GM12878 (cell line): ENCODE results near the gene MRPL42. TPM values are rescaled to one million over a fixed set of nuclear protein-coding genes. Genes with fewer than 3 reads are reported as not detected.

Experiments
- ATAC-seq: fragments of 200-7000 bp; cut with Tn5 transposase; 3 replicates; pipeline ENCODE4 v1.9.1; 2020; ENCODE audit warnings: mild to moderate bottlenecking, moderate library complexity
- BruUV-seq: library from RNA; stranded (reverse); fragments of 400-500 nt; replicated peaks from 2 replicates; lab custom pipeline; 2021; lab: Mats Ljungman, UMichigan
- CTCF ChIA-PET: fragments of 300-600 bp; sonication (Branson Sonifier 250); formaldehyde crosslinking; extraction: SDS; loops from one replicate; lab custom pipeline; 2021; ENCODE audit warnings: inconsistent platforms; lab: Yijun Ruan, JAX
- POLR2A ChIA-PET: fragments of 350-600 bp; formaldehyde crosslinking; extraction: SDS; loops from one replicate; lab custom pipeline; 2021; ENCODE audit warnings: inconsistent platforms; lab: Charles Lee
- RAD21 ChIA-PET: fragments of 300-600 bp; sonication (Branson Sonifier 250); formaldehyde crosslinking; loops from one replicate; lab custom pipeline; 2023; ENCODE audit warnings: antibody characterized with exemption; ENCODE audit not compliant: unreplicated experiment; lab: Charles Lee
- SMC1A ChIA-PET: fragments of 300-600 bp; sonication (Branson Sonifier 250); formaldehyde crosslinking; loops from one replicate; lab custom pipeline; 2023; ENCODE audit not compliant: unreplicated experiment, uncharacterized antibody; lab: Charles Lee
- DNase-seq: peaks from one replicate; pipeline ENCODE4 v3.0.0-alpha.2; 2011; ENCODE audit warnings: low read depth, low spot score
- FAIRE-seq: peaks from 3 replicates; lab custom pipeline; 2011; peaks lifted over from hg19 to GRCh38; lab: Jason Lieb, UNC
- H2AFZ ChIP-seq: 2 replicates; pipeline ENCODE4 v1.6.0; 2011; ENCODE audit warnings: low read depth, low read length, control low read depth; ENCODE audit not compliant: control insufficient read depth
- H3K27ac ChIP-seq: 2 replicates; pipeline ENCODE4 v1.5.1; 2011; ENCODE audit warnings: control low read depth; ENCODE audit not compliant: control insufficient read depth, insufficient read depth
- H3K27me3 ChIP-seq, 2 experiments: replicated peaks in 1 of 2; 2 replicates each; pipeline versions ENCODE4 v1.6.0 to v1.6.1; 2011; ENCODE audit warnings: low read length in 1 of 2; ENCODE audit not compliant: control insufficient read depth in 2 of 2, insufficient read depth in 2 of 2
- H3K36me3 ChIP-seq, 2 experiments: 2 replicates each; pipeline ENCODE4 v1.5.1; 2011; ENCODE audit warnings: low read length in 1 of 2; ENCODE audit not compliant: control insufficient read depth in 2 of 2, insufficient read depth in 2 of 2
- H3K4me1 ChIP-seq: 2 replicates; pipeline ENCODE4 v1.6.1; 2011; ENCODE audit warnings: mild to moderate bottlenecking, low read length, moderate library complexity, mixed read lengths; ENCODE audit not compliant: control insufficient read depth, insufficient read depth
- H3K4me2 ChIP-seq: 2 replicates; pipeline ENCODE4 v1.6.0; 2011; ENCODE audit warnings: control low read depth; ENCODE audit not compliant: control insufficient read depth, insufficient read depth
- H3K4me3 ChIP-seq: fragments of 200-600 bp; sonication (generic); 2 replicates; pipeline ENCODE4 v1.5.1; 2016
- H3K79me2 ChIP-seq: 2 replicates; pipeline ENCODE4 v1.6.0; 2011; ENCODE audit warnings: low read length; ENCODE audit not compliant: control insufficient read depth, insufficient read depth
- H3K9ac ChIP-seq: 2 replicates; pipeline ENCODE4 v1.8.0; 2011; ENCODE audit warnings: low read length, control low read depth, mixed read lengths; ENCODE audit not compliant: control insufficient read depth, insufficient read depth
- H3K9me3 ChIP-seq: replicated peaks from 3 replicates; pipeline ENCODE4 v1.5.1; 2011; ENCODE audit warnings: mild to moderate bottlenecking, low read length; ENCODE audit not compliant: control insufficient read depth, insufficient read depth
- H4K20me1 ChIP-seq: 2 replicates; pipeline ENCODE4 v1.6.0; 2011; ENCODE audit not compliant: control insufficient read depth, insufficient read depth
- CHD4 ChIP-seq: fragments of 200-600 bp; sonication (generic); IDR thresholded peaks from 2 replicates; pipeline ENCODE4 v1.6.1; 2016; ENCODE audit warnings: mild to moderate bottlenecking
- SUZ12 ChIP-seq: fragments of 200-600 bp; sonication (generic); IDR thresholded peaks from one replicate; pipeline ENCODE4 v1.6.1; 2018; ENCODE audit warnings: antibody characterized with exemption, mild to moderate bottlenecking; ENCODE audit not compliant: unreplicated experiment
- TCF12 ChIP-seq: IDR thresholded peaks from 2 replicates; pipeline ENCODE4 v1.6.1; 2011; ENCODE audit warnings: low read depth, mild to moderate bottlenecking, low read length
- ZBTB11 ChIP-seq: fragments of 450-650 bp; formaldehyde crosslinking; IDR thresholded peaks from 2 replicates; pipeline ENCODE4 v1.5.0; 2022; ENCODE audit warnings: mild to moderate bottlenecking, missing genetic modification characterization
- WGBS: methylation state at CpG from one replicate; pipeline ENCODE4 v1.1.6; 2016; ENCODE audit warnings: low lambda C conversion rate; ENCODE audit not compliant: insufficient replicate concordance, insufficient coverage; ENCODE audit errors: missing lambda C conversion rate; 5-methylcytosine and 5-hydroxymethylcytosine counted together
- in situ Hi-C: fragments of 300-500 bp; cut with MboI; formaldehyde crosslinking; loops from 9 replicates; pipeline ENCODE4 v1.14.3; 2018; ENCODE audit warnings: mixed read lengths
- intact Hi-C: fragments of 100-400 bp; cut with micrococcal nuclease; formaldehyde crosslinking; loops from one replicate; pipeline ENCODE4 v1.14.2; 2022; ENCODE audit not compliant: unreplicated experiment
- polyA plus RNA-seq, 11 experiments: library from polyadenylated mRNA; depleted of rRNA in 4 of 11; unstranded in 6 of 11; stranded (reverse) in 5 of 11; fragments of >200 nt; fragmentation: Nextera tagmentation in 4 of 11; fragmentation: Illumina TruSeq in 1 of 11; extraction: Ambion mirVana in 4 of 11; extraction: Trizol in 1 of 11; gene quantifications; 1 replicate in 1 of 11; 2 replicates in 10 of 11; pipeline versions ENCODE4 v1.2.1 to v1.2.3, GENCODE V29; 2011 to 2016; ENCODE audit warnings: inconsistent platforms in 2 of 11, missing spikeins in 2 of 11, low read depth in 1 of 11
- total RNA-seq, 4 experiments: library from RNA; depleted of rRNA in 3 of 4; stranded (reverse); fragments of >200 nt in 3 of 4; fragmentation: Illumina TruSeq in 1 of 4; extraction: Trizol in 1 of 4; gene quantifications; 2 replicates each; pipeline versions ENCODE4 v1.2.1 to v1.2.3, GENCODE V29; 2013 to 2021
- TF ChIP-seq, protein P1 (sequence below): IDR thresholded peaks from 2 replicates; pipeline ENCODE4 v1.6.1; 2011; ENCODE audit warnings: borderline replicate concordance, low read depth, mild to moderate bottlenecking, moderate library complexity, low read length; ENCODE audit not compliant: insufficient read depth, poor library complexity, severe bottlenecking
- TF ChIP-seq, protein P2 (sequence below): fragments of 450-650 bp; IDR thresholded peaks from 2 replicates; pipeline ENCODE4 v1.6.1; 2017; ENCODE audit warnings: mild to moderate bottlenecking, moderate library complexity

The MRPL42 gene
- total and polyA plus RNA-seq, 10 of the 15 experiments (the other 5 are each of a cell fraction or from before 2014, with no cell fraction given): 65.1 to 427 (median 126) TPM

DNA sequence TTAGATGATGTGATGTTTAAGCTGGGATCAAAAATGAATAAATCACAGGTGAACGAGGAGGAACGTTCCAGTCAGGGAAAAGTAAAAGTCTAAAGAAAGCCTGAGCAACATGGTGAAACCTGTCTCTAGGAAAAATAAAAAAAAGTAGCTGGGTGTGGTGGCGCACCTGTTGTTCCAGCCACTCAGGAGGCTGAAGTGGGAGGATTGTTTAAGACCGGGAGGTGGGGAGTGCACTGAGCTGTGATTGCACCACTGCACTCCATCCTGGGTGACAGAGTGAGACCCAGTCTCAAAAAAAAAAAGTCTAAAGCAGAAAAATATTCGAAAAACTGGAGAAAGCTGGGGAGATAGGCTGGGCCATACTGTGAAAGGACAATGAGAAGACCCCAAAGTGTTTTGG lies 66.0 kb downstream of the MRPL42 start:
- ChIA-PET CTCF (interaction anchor here (0.7 to 1.6 kb wide), 4 partner anchors 30 to 570 kb away, joined by 3 to 4 read pairs (median 3); no protein-coding TSS in a partner anchor), SMC1A (interaction anchor here (0.6 to 1.0 kb wide), 2 partner anchors 9 to 24 kb away, joined by 3 to 4 read pairs; no protein-coding TSS in a partner anchor), POLR2A (no interaction called here), RAD21 (interaction anchor here (0.8 to 1.2 kb wide), 2 partner anchors 31 to 569 kb away, joined by 3 read pairs; no protein-coding TSS in a partner anchor)
- ATAC-seq (no peak), FAIRE-seq (no peak), DNase-seq (no peak)
- Histone ChIP-seq H3K4me1 (peaks cover 10% of the 10 kb centered on the region), H3K4me3 (no peak overlapping the region), H2AFZ (no peak overlapping the region), H3K36me3 (no peaks in the 10 kb centered on the region), H3K27ac (no peak overlapping the region), H3K9me3 (no peaks in the 10 kb centered on the region; the same call in 2 of the 3 replicates), H3K9ac (no peak overlapping the region), H3K27me3 (no peaks in the 10 kb centered on the region), H4K20me1 (no peaks in the 10 kb centered on the region), H3K79me2 (no peaks in the 10 kb centered on the region), H3K4me2 (no peak overlapping the region)
- intact Hi-C loops (no loop called here), in situ Hi-C loops (no loop called here)
- BruUV-seq: no TSS peak
- 70% methylated on average over 5 of the region's 5 CpGs for WGBS
- TF ChIP-seq ZBTB11 (CRISPR knock-in tag): no peak
- no peak for TF ChIP-seq SUZ12
- no peak for TF ChIP-seq CHD4
- no peak for TF ChIP-seq TCF12
- TF ChIP-seq, protein P1, sequence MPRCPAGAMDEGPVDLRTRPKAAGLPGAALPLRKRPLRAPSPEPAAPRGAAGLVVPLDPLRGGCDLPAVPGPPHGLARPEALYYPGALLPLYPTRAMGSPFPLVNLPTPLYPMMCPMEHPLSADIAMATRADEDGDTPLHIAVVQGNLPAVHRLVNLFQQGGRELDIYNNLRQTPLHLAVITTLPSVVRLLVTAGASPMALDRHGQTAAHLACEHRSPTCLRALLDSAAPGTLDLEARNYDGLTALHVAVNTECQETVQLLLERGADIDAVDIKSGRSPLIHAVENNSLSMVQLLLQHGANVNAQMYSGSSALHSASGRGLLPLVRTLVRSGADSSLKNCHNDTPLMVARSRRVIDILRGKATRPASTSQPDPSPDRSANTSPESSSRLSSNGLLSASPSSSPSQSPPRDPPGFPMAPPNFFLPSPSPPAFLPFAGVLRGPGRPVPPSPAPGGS: no peak
- TF ChIP-seq, protein P2, sequence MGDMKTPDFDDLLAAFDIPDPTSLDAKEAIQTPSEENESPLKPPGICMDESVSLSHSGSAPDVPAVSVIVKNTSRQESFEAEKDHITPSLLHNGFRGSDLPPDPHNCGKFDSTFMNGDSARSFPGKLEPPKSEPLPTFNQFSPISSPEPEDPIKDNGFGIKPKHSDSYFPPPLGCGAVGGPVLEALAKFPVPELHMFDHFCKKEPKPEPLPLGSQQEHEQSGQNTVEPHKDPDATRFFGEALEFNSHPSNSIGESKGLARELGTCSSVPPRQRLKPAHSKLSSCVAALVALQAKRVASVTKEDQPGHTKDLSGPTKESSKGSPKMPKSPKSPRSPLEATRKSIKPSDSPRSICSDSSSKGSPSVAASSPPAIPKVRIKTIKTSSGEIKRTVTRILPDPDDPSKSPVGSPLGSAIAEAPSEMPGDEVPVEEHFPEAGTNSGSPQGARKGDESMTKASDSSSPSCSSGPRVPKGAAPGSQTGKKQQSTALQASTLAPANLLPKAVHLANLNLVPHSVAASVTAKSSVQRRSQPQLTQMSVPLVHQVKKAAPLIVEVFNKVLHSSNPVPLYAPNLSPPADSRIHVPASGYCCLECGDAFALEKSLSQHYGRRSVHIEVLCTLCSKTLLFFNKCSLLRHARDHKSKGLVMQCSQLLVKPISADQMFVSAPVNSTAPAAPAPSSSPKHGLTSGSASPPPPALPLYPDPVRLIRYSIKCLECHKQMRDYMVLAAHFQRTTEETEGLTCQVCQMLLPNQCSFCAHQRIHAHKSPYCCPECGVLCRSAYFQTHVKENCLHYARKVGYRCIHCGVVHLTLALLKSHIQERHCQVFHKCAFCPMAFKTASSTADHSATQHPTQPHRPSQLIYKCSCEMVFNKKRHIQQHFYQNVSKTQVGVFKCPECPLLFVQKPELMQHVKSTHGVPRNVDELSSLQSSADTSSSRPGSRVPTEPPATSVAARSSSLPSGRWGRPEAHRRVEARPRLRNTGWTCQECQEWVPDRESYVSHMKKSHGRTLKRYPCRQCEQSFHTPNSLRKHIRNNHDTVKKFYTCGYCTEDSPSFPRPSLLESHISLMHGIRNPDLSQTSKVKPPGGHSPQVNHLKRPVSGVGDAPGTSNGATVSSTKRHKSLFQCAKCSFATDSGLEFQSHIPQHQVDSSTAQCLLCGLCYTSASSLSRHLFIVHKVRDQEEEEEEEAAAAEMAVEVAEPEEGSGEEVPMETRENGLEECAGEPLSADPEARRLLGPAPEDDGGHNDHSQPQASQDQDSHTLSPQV: no peak
